HepG2 (cell line): ENCODE results near the gene ARL5A.

ENCODE experiments used
- ATF6 ChIP-seq: sonication (generic); formaldehyde crosslinking; conservative IDR thresholded peaks from 2 replicates; pipeline ENCODE4 v1.4.0; 2020; ENCODE audit warnings: missing genetic modification reagents
- JUND ChIP-seq: sonication (generic); formaldehyde crosslinking; IDR thresholded peaks from 2 replicates; pipeline ENCODE4 v1.8.0; 2022; ENCODE audit warnings: mild to moderate bottlenecking, missing genetic modification reagents
- POLR2AphosphoS2 ChIP-seq: IDR thresholded peaks from 2 replicates; pipeline ENCODE4 v1.6.1; 2011; ENCODE audit warnings: low read depth, low read length, improper control_type of control experiment
- TARDBP ChIP-seq: sonication (generic); formaldehyde crosslinking; IDR thresholded peaks from 2 replicates; pipeline ENCODE4 v1.8.0; 2022; ENCODE audit warnings: mild to moderate bottlenecking, missing genetic modification reagents
- ZNF138 ChIP-seq: sonication (generic); formaldehyde crosslinking; IDR thresholded peaks from 2 replicates; pipeline ENCODE4 v1.5.0; 2020; ENCODE audit warnings: mild to moderate bottlenecking, low read depth, missing genetic modification reagents
- ZNF776 ChIP-seq: sonication (generic); formaldehyde crosslinking; IDR thresholded peaks from 2 replicates; pipeline ENCODE4 v1.4.0; 2020; ENCODE audit warnings: mild to moderate bottlenecking, missing genetic modification reagents
- TF ChIP-seq, protein P1 (sequence below): sonication (generic); formaldehyde crosslinking; IDR thresholded peaks from 2 replicates; pipeline ENCODE4 v1.5.0; 2020; ENCODE audit warnings: mild to moderate bottlenecking, missing genetic modification reagents, moderate library complexity
- TF ChIP-seq, protein P2 (sequence below): sonication (generic); formaldehyde crosslinking; IDR thresholded peaks from 2 replicates; pipeline ENCODE4 v1.5.1; 2020; ENCODE audit warnings: missing genetic modification reagents, mild to moderate bottlenecking, borderline replicate concordance

DNA sequence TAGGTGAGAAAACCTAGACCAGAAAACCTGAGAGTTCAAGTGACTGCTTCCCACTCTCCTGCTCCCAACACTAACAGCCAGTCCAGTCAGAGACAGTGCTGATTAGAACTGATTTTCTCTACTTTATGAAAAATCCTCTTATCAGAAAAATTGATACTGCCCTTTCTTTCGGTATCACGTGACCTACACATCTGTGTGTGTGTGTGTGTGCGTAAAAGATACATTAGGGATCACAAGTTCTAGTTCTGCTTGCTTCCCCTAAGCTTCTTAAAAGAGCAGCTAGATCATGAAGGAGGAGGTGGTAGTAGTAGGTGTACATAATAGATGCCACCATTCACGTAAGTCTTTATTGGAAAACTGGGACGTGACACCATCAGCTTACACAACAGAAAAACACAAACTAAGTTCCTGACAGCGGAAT is 1.5 kb downstream of the ARL5A start:
- no peak for TF ChIP-seq ZNF138 (CRISPR knock-in tag)
- TF ChIP-seq ATF6 (CRISPR knock-in tag), result no peak
- TF ChIP-seq JUND, result no peak
- TF ChIP-seq, protein P1, sequence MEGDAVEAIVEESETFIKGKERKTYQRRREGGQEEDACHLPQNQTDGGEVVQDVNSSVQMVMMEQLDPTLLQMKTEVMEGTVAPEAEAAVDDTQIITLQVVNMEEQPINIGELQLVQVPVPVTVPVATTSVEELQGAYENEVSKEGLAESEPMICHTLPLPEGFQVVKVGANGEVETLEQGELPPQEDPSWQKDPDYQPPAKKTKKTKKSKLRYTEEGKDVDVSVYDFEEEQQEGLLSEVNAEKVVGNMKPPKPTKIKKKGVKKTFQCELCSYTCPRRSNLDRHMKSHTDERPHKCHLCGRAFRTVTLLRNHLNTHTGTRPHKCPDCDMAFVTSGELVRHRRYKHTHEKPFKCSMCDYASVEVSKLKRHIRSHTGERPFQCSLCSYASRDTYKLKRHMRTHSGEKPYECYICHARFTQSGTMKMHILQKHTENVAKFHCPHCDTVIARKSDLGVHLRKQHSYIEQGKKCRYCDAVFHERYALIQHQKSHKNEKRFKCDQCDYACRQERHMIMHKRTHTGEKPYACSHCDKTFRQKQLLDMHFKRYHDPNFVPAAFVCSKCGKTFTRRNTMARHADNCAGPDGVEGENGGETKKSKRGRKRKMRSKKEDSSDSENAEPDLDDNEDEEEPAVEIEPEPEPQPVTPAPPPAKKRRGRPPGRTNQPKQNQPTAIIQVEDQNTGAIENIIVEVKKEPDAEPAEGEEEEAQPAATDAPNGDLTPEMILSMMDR (CRISPR knock-in tag), result no peak
- TF ChIP-seq ZNF776 (CRISPR knock-in tag), result no peak
- TF ChIP-seq, protein P2, sequence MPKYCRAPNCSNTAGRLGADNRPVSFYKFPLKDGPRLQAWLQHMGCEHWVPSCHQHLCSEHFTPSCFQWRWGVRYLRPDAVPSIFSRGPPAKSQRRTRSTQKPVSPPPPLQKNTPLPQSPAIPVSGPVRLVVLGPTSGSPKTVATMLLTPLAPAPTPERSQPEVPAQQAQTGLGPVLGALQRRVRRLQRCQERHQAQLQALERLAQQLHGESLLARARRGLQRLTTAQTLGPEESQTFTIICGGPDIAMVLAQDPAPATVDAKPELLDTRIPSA (CRISPR knock-in tag), result no peak
- TF ChIP-seq TARDBP (CRISPR knock-in tag), result no peak
- no peak for TF ChIP-seq POLR2AphosphoS2
